CD8-positive, alpha-beta memory T cell (primary cell): ENCODE results near the gene PIK3C2B. TPM values are rescaled to one million over a fixed set of nuclear protein-coding genes. Genes with fewer than 3 reads are reported as not detected.
"Not testable (repeated sequence)": the region's sequence is repeated elsewhere in the genome, so short reads cannot be mapped to it uniquely, and the experiment has no call there.

Source experiments
- CTCF ChIA-PET: fragments of 350-600 bp; sonication (Branson Sonifier 250); formaldehyde crosslinking; loops from one replicate; lab custom pipeline; 2021; ENCODE audit warnings: antibody characterized with exemption; lab: Charles Lee
- POLR2A ChIA-PET: fragments of 350-600 bp; sonication (Branson Sonifier 250); formaldehyde crosslinking; loops from one replicate; lab custom pipeline; 2021; ENCODE audit warnings: antibody characterized with exemption; lab: Charles Lee
- DNase-seq, 5 donors: peaks; one replicate each; pipeline versions ENCODE4 v3.0.0 to v3.0.0-alpha.2; 2020 to 2022; ENCODE audit warnings: mixed read lengths in 1 of 5
- H3K27ac ChIP-seq: one replicate; pipeline ENCODE4 v1.7.0; 2013; ENCODE audit warnings: low read depth, mild to moderate bottlenecking, low read length, moderate library complexity
- H3K27me3 ChIP-seq: 2 replicates; pipeline ENCODE4 v1.7.0; 2013; ENCODE audit warnings: low read length, mild to moderate bottlenecking; ENCODE audit not compliant: insufficient read depth, poor library complexity, severe bottlenecking
- H3K36me3 ChIP-seq: 2 replicates; pipeline ENCODE4 v1.7.0; 2013; ENCODE audit warnings: mild to moderate bottlenecking, low read length, moderate library complexity; ENCODE audit not compliant: insufficient read depth
- H3K4me1 ChIP-seq: 2 replicates; pipeline ENCODE4 v1.7.0; 2013; ENCODE audit warnings: mild to moderate bottlenecking, low read length, moderate library complexity; ENCODE audit not compliant: insufficient read depth
- H3K4me3 ChIP-seq: 2 replicates; pipeline ENCODE4 v1.7.0; 2013; ENCODE audit warnings: mild to moderate bottlenecking, low read length
- H3K9me3 ChIP-seq: 2 replicates; pipeline ENCODE4 v1.7.0; 2013; ENCODE audit warnings: mild to moderate bottlenecking, low read length
- H3K27ac Mint-ChIP-seq, 8 donors: one replicate each; pipeline ENCODE4 v1.8.0; 2020 to 2021; ENCODE audit warnings: mixed read lengths in 8 of 8, mild to moderate bottlenecking in 6 of 8, inconsistent platforms in 3 of 8, moderate library complexity in 3 of 8
- H3K27me3 Mint-ChIP-seq, 2 donors: one replicate each; pipeline ENCODE4 v1.8.0; 2020 to 2021; ENCODE audit warnings: mixed read lengths in 2 of 2, mild to moderate bottlenecking in 1 of 2, moderate library complexity in 1 of 2
- H3K36me3 Mint-ChIP-seq, 3 donors: one replicate each; pipeline ENCODE4 v1.8.0; 2020 to 2021; ENCODE audit warnings: mixed read lengths in 3 of 3, inconsistent platforms in 1 of 3, mild to moderate bottlenecking in 1 of 3
- H3K4me1 Mint-ChIP-seq, 3 donors: one replicate each; pipeline ENCODE4 v1.8.0; 2020 to 2021; ENCODE audit warnings: mixed read lengths in 3 of 3, inconsistent platforms in 1 of 3, mild to moderate bottlenecking in 1 of 3
- H3K4me3 Mint-ChIP-seq, 7 donors: one replicate each; pipeline ENCODE4 v1.8.0; 2020 to 2021; ENCODE audit warnings: mixed read lengths in 7 of 7, mild to moderate bottlenecking in 6 of 7, moderate library complexity in 4 of 7, inconsistent platforms in 2 of 7
- H3K9me3 Mint-ChIP-seq, 5 donors: one replicate each; pipeline ENCODE4 v1.8.0; 2020 to 2022; ENCODE audit warnings: mixed read lengths in 5 of 5, mild to moderate bottlenecking in 3 of 5, moderate library complexity in 2 of 5, inconsistent platforms in 1 of 5
- polyA plus RNA-seq: library from polyadenylated mRNA; unstranded; fragments of 300-500 nt; fragmentation: Illumina TruSeq; gene quantifications from one replicate; pipeline ENCODE4 v1.2.3, GENCODE V29; 2021
- total RNA-seq, 2 experiments: library from RNA; stranded (reverse); gene quantifications; one replicate each; pipeline ENCODE4 v1.2.3, GENCODE V29; 2021

PIK3C2B gene
- total and polyA plus RNA-seq, 3 experiments from 2014 or later: 2.9 to 19.6 (median 19.4) TPM

DNA sequence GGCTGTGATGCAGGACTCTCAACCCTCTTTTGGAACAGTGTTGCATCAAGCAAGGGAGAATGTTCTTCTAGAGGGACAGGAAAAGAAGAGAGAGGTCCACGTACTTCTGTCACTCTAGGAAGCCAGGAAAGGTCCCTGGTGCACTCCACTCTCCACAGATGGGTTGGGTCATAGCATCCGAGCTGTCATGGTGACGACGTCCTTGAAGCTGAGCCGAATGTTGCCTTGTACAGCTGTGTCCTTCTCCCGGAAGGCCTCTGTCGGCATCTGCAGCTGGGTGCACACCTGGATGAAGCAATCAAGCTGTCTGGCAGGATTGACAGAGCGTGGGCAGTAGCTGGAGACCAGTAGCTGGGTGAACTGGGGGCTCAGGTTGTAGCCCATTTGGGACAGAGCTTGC lies 34.1 kb upstream of the PIK3C2B start:
- peaks cover 11 to 87% (median 15%) of the 10 kb centered on the region in 3 donors for H3K36me3 Mint-ChIP-seq
- H3K27ac Mint-ChIP-seq: peak overlapping the region in 1 of 8 donors; percentile 43
- Histone ChIP-seq H3K4me3 (no peak overlapping the region), H3K36me3 (peaks cover 69% of the 10 kb centered on the region), H3K4me1 (peaks cover 19% of the 10 kb centered on the region), H3K9me3 (no peaks in the 10 kb centered on the region), H3K27me3 (no peaks in the 10 kb centered on the region), H3K27ac (no peak overlapping the region)
- no peak for DNase-seq
- no peak overlapping the region for H3K4me3 Mint-ChIP-seq
- POLR2A ChIA-PET: interaction anchor here (0.6 to 1.3 kb wide), 4 partner anchors 9 to 22 kb away, joined by 3 to 5 read pairs (median 3); partner anchors contain the start of gene MDM4
- peaks cover 0 to 3% (median 0%) of the 10 kb centered on the region in 5 donors for H3K9me3 Mint-ChIP-seq
- CTCF ChIA-PET: interaction anchor here (1.1 to 1.8 kb wide), 2 partner anchors 11 to 23 kb away, joined by 4 to 5 read pairs; no protein-coding TSS in a partner anchor
- H3K27me3 Mint-ChIP-seq: no peaks in the 10 kb centered on the region
- peaks cover 27 to 40% (median 36%) of the 10 kb centered on the region in 3 donors for H3K4me1 Mint-ChIP-seq

DNA sequence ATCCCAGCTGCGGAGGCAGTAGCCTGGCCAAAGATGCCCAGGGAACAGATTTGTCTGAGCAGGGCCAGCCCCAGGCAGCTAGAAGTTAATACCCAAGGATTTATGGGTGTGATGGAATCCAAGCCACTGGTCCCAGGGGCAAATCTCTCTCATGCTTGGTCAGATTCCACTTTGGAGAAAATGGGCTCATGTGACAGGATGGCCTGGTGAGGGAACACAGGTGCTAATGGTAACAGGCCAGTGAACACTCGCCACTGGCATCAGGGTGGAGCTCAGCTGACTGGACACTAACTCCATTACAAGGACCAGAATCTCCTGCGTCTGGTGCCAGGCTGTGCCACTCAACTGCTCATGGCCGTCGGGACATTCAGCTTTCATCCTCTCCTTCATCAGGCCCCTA lies 33.6 kb upstream of the PIK3C2B start:
- no peak overlapping the region for H3K4me3 ChIP-seq
- CTCF ChIA-PET: interaction anchor here (1.1 to 1.8 kb wide), 2 partner anchors 11 to 22 kb away, joined by 4 to 5 read pairs; no protein-coding TSS in a partner anchor
- Mint-ChIP-seq H3K27ac (peak overlapping the region in 1 of 8 donors; percentile 43), H3K27me3 (no peaks in the 10 kb centered on the region), H3K9me3 (peaks cover 0 to 5% (median 0%) of the 10 kb centered on the region in 5 donors), H3K4me1 (peaks cover 27 to 43% (median 39%) of the 10 kb centered on the region in 3 donors), H3K4me3 (no peak overlapping the region), H3K36me3 (peaks cover 13 to 86% (median 17%) of the 10 kb centered on the region in 3 donors)
- no peaks in the 10 kb centered on the region for H3K27me3 ChIP-seq
- no peaks in the 10 kb centered on the region for H3K9me3 ChIP-seq
- peaks cover 21% of the 10 kb centered on the region for H3K4me1 ChIP-seq
- POLR2A ChIA-PET: interaction anchor here (0.6 to 1.3 kb wide), 4 partner anchors 12 to 22 kb away, joined by 3 to 7 read pairs (median 4); partner anchors contain the start of gene MDM4
- H3K36me3 ChIP-seq: peaks cover 69% of the 10 kb centered on the region
- no peak overlapping the region for H3K27ac ChIP-seq
- no peak for DNase-seq

DNA sequence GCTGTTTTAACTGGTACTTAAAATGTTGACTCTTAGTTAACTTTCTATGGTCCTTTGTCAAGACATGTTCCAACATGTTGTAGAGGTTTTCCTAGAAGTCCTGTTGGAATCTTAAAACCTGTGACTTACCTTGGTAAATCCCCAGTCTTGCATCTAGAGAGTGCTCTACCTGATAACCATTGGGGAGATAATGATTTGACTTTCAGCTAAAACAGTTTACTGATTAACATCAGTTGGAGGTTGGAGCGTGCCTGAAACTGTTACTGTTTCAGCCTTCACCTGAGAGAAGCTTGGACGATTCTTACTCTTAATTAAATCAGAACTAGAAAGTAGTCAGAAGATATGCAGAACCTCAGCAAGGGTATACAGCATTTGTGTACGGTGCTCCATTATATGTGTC lies 30.4 kb upstream of the PIK3C2B start:
- Mint-ChIP-seq H3K27me3 (no peaks in the 10 kb centered on the region), H3K4me1 (peaks cover 19 to 53% (median 37%) of the 10 kb centered on the region in 3 donors), H3K36me3 (peaks cover 14 to 68% (median 15%) of the 10 kb centered on the region in 3 donors), H3K9me3 (peaks cover 0 to 7% (median 0%) of the 10 kb centered on the region in 5 donors), H3K4me3 (peak overlapping the region in 2 of 7 donors; percentile 3 to 28), H3K27ac (peak overlapping the region; percentile 16 to 81 (median 43))
- Histone ChIP-seq H3K27me3 (no peaks in the 10 kb centered on the region), H3K27ac (no peak overlapping the region), H3K4me1 (peaks cover 51% of the 10 kb centered on the region), H3K36me3 (peaks cover 40% of the 10 kb centered on the region), H3K9me3 (no peaks in the 10 kb centered on the region), H3K4me3 (no peak overlapping the region)
- POLR2A ChIA-PET: interaction anchor here (1.6 kb wide), 1 partner anchor 20 kb away, joined by 10 read pairs; no protein-coding TSS in a partner anchor
- CTCF ChIA-PET: interaction anchor here (2.4 to 2.5 kb wide), 2 partner anchors 21 to 22 kb away, joined by 6 to 10 read pairs; no protein-coding TSS in a partner anchor
- no peak for DNase-seq

DNA sequence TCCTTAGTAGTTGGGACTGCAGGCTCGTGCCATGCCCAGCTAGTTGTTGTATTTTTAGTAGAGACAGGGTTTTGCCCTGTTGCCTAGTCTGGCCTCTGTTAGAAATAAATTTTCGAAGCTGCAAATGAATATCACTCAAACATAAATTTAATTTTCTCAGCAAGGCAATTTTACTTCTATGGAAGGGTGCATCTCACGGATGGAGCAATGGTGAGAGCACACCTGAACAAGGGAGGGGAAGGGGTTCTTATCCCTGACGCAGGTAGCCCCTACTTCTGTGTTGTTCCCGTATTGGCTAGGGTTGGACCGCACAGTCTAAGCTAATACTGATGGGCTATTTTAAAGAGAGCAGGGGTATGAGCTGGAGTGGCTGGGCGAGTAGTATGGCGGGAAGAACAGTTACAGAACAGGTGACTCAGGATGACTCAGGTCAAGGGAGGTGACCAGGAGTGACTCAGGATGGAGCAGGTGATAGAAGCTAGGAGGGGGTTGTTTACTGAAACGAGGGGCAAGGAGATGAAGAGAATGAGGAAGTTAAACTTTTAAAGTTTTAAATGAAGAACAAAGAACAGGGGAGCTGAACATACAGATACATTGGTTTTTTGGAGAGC lies 29.1 kb upstream of the PIK3C2B start:
- H3K27me3 ChIP-seq: no peaks in the 10 kb centered on the region
- no peak overlapping the region for H3K27ac ChIP-seq
- peaks cover 31% of the 10 kb centered on the region for H3K36me3 ChIP-seq
- no peaks in the 10 kb centered on the region for H3K27me3 Mint-ChIP-seq
- no peaks in the 10 kb centered on the region for H3K9me3 ChIP-seq
- H3K9me3 Mint-ChIP-seq: peaks cover 0 to 7% (median 0%) of the 10 kb centered on the region in 5 donors
- CTCF ChIA-PET: interaction anchor here (0.8 to 2.4 kb wide), 3 partner anchors 10 to 21 kb away, joined by 3 to 10 read pairs (median 3); no protein-coding TSS in a partner anchor
- POLR2A ChIA-PET: interaction anchor here (0.9 kb wide), 1 partner anchor 17 kb away, joined by 3 read pairs; no protein-coding TSS in a partner anchor
- H3K4me3 ChIP-seq: no peak overlapping the region
- H3K36me3 Mint-ChIP-seq: peaks cover 15 to 67% (median 15%) of the 10 kb centered on the region in 3 donors
- H3K4me3 Mint-ChIP-seq: peak overlapping the region in 5 of 7 donors; percentile 31 to 58 (median 54)
- H3K4me1 ChIP-seq: peaks cover 64% of the 10 kb centered on the region
- no peak for DNase-seq
- peak overlapping the region; percentile 13 to 96 (median 62) for H3K27ac Mint-ChIP-seq
- peaks cover 19 to 65% (median 45%) of the 10 kb centered on the region in 3 donors for H3K4me1 Mint-ChIP-seq

DNA sequence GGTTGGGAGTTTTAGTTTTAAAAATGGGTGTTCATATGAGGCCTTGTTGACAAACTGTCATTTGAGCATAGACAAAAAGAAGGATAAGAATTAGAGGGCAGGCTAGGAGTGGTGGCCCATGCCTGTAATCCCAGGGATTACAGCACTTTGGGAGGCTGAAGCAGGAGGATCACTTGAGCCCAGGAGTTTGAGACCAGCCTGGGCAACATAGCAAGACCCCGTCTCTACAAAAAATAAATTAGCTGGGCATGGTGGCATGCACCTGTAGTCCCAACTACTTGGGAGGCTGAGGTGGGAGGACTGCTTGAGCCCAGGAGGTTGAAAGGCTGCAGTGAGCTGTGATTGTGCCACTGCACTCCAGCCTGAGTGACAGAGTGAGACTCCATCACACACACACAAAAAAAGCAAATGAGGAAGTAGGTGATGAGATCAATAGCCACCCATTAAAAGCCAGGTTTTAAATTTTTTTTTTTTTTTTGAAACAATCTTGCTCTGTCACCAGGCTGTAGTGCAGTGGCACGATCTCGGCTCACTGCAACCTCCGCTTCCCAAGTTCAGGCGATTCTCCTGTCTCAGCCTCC lies 27.4 kb upstream of the PIK3C2B start:
- H3K4me1 Mint-ChIP-seq: peaks cover 19 to 77% (median 61%) of the 10 kb centered on the region in 3 donors

DNA sequence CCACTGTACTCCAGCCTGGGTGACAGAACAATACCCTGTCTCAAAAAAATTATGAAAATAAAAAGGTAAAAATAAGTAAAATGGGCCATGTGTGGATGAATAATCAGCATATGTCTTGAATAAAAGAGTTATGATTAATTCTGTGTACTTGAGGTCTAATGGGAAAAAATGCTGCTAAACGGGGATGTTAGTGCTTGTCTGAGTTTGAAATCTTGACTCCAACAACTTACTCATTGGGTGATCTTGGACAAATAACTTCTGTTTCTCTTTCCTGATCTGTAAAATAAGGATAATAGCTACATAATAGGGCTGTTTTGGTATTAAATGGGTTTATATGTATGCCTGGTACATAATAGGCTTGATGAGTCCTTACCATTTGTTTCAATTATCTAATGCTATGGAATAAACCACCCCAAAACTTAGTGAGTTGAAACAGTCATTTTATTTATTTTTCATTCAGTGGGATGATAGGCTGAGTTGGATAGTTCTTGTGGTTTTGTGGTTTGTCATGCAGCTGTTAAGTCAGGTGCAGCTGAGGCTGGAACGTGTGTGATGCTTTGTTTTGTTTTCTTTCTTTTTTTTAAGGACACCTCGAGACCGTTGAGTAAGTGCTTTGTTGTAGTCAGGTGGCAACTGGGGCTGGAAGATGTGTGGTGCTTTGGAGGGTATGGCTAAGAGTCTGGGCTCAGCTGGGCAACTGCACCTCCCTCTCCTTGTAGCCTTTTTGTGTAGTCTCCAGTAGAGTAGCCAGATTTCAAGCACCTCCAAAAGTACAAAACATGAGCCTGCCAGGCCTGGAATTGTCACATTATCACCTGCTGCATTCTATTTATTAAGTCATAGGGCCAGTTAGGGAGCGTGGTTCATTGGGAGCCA lies 26.5 kb upstream of the PIK3C2B start:
- peaks cover 0 to 7% (median 0%) of the 10 kb centered on the region in 5 donors for H3K9me3 Mint-ChIP-seq
- peak overlapping the region; percentile 51 for H3K27ac ChIP-seq
- H3K36me3 ChIP-seq: peaks cover 15% of the 10 kb centered on the region
- no peaks in the 10 kb centered on the region for H3K27me3 Mint-ChIP-seq
- peaks cover 19 to 74% (median 61%) of the 10 kb centered on the region in 3 donors for H3K4me1 Mint-ChIP-seq
- H3K36me3 Mint-ChIP-seq: peaks cover 15 to 54% (median 17%) of the 10 kb centered on the region in 3 donors
- no peaks in the 10 kb centered on the region for H3K27me3 ChIP-seq
- peak overlapping the region; percentile 30 to 72 (median 63) for H3K4me3 Mint-ChIP-seq
- H3K27ac Mint-ChIP-seq: peak overlapping the region; percentile 87 to 93 (median 91)
- H3K9me3 ChIP-seq: no peaks in the 10 kb centered on the region
- peak overlapping the region; percentile 33 for H3K4me3 ChIP-seq
- CTCF ChIA-PET: interaction anchor here (0.7 to 2.5 kb wide), 6 partner anchors 15 to 662 kb away, joined by 3 to 7 read pairs (median 4); no protein-coding TSS in a partner anchor
- H3K4me1 ChIP-seq: peaks cover 79% of the 10 kb centered on the region
- POLR2A ChIA-PET: interaction anchor here (1.1 to 2.9 kb wide), 3 partner anchors 14 to 111 kb away, joined by 3 to 9 read pairs (median 6); no protein-coding TSS in a partner anchor
- peak; percentile 33 to 85 (median 76) for DNase-seq

More for the DNA sequence above, 27.4 kb upstream of the PIK3C2B start:
- H3K27me3 Mint-ChIP-seq, H3K4me3 ChIP-seq, H3K27me3 ChIP-seq, DNase-seq, H3K9me3 ChIP-seq, H3K9me3 Mint-ChIP-seq, H3K27ac ChIP-seq: not testable (repeated sequence)
- Histone ChIP-seq H3K36me3 (peaks cover 20% of the 10 kb centered on the region), H3K4me1 (peaks cover 79% of the 10 kb centered on the region)
- ChIA-PET CTCF (interaction anchor here (1.4 to 2.5 kb wide), 3 partner anchors 44 to 91 kb away, joined by 4 to 7 read pairs (median 4); no protein-coding TSS in a partner anchor), POLR2A (interaction anchor here (1.1 to 2.9 kb wide), 3 partner anchors 15 to 112 kb away, joined by 3 to 9 read pairs (median 6); no protein-coding TSS in a partner anchor)
- H3K4me3 Mint-ChIP-seq: peak overlapping the region in 5 of 7 donors; percentile 25 to 72 (median 30)
- H3K27ac Mint-ChIP-seq: peak overlapping the region in 7 of 8 donors; percentile 39 to 90 (median 78)
- peaks cover 15 to 61% (median 17%) of the 10 kb centered on the region in 3 donors for H3K36me3 Mint-ChIP-seq

DNA sequence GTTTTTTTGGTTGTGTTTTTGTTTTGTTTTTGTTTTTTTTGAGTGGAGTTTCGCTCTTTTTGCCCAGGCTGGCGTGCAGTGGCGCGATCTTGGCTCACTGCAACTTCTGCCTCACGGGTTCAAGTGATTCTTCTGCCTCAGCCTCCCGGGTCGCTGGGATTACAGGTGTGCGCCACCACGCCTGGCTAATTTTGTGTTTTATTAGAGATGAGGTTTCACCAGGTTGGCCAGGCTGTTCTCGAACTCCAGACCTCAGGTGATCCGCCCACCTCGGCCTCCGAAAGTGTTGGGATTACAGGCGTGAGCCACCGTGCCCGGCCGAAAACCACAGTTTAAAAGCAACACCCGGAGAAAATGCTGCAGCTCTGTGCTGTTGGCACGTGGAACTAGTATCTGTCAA lies 22.8 kb upstream of the PIK3C2B start:
- POLR2A ChIA-PET: interaction anchor here (0.6 to 2.9 kb wide), 5 partner anchors 11 to 29 kb away, joined by 3 to 62 read pairs (median 3); no protein-coding TSS in a partner anchor
- not testable (repeated sequence) for H3K27ac Mint-ChIP-seq, H3K4me3 Mint-ChIP-seq, H3K9me3 Mint-ChIP-seq, H3K27me3 ChIP-seq, H3K9me3 ChIP-seq, H3K36me3 ChIP-seq, H3K27me3 Mint-ChIP-seq, DNase-seq
- Histone ChIP-seq H3K27ac (peak overlapping the region; percentile 97), H3K4me3 (peak overlapping the region; percentile 81), H3K4me1 (peaks cover 83% of the 10 kb centered on the region)
- peaks cover 1 to 31% (median 6%) of the 10 kb centered on the region in 3 donors for H3K36me3 Mint-ChIP-seq
- peaks cover 22 to 75% (median 64%) of the 10 kb centered on the region in 3 donors for H3K4me1 Mint-ChIP-seq
- CTCF ChIA-PET: interaction anchor here (1.0 to 5.8 kb wide), 9 partner anchors 11 to 87 kb away, joined by 3 to 53 read pairs (median 8); partner anchors contain the start of gene PIK3C2B
